Endometrium (tissue), 2 donors: ENCODE results near the gene GRIA3.

Experiments
- FAIRE-seq: peaks from 2 replicates; lab custom pipeline; 2012; peaks lifted over from hg19 to GRCh38; lab: Jason Lieb, UNC
- donor health status: control.
- donor health status: control.

The GRIA3 gene

DNA sequence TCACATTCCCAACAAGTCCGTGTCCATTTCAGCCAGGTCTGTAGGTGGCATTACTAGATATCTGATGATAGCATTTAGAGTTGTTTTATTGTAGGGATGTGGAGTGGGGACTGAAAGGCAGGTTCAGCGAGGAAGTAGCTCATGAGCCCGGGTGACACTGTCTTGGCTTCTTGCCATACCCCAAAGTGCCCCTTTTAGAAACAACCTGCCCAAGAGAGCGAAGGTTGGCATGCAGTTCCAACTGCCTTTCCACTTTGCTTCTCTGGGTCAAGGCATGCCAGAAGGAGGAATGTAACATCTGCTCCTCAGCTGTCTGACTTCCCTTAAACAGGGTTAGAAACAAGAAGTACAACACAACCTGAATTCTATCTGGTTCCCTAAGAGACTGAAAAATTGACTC, 9.0 kb downstream of the GRIA3 start:
- FAIRE-seq = no peak

GRCh38 chrX:123199338-123199737, 15.3 kb downstream of the GRIA3 start:
- FAIRE-seq = no peak

GRCh38 chrX:123201720-123202119, 17.6 kb downstream of the GRIA3 start:
- FAIRE-seq = no peak

GRCh38 chrX:123202523-123202922, 18.4 kb downstream of the GRIA3 start:
- FAIRE-seq = no peak

GRCh38 chrX:123203772-123204171, 19.7 kb downstream of the GRIA3 start:
- FAIRE-seq = no peak

DNA sequence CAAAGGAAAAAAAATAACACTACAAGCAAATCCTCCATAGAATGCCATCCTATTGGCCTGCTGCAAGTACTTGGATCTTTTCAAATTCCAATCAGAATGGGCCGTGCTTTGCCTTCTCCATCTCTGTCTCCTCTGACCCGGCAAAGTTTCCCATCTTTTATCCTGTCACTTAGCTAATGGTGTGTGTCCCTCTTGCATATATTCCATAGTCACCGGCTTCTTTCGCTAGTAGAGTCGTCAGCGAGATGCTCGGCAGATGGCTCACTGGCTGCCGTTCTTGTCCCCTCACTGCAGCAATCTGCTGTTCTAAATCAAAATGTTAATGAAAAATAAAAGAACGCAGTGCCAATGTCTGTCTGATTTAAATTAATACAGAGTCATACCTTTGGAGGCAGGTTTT, 22.1 kb downstream of the GRIA3 start:
- no peak for FAIRE-seq

DNA sequence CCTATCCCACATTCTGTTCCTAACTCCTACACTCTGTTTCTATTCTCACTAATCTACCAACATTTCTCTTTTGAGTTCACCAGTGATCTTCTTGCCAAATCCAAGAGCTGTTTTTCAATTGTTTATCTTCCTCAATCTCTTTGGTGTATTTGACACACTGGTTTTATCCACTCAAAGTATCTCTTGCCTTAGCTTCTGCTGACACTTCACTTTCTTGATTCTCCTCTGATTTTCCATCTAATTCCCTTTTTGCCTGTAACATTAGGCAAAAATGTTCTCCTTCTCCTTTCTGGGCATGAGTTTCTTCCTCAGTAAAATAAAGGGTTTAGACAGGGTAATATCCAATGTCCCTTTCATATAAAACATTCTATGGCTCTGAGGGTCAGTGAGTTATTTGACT, 26.2 kb downstream of the GRIA3 start:
- FAIRE-seq = no peak

DNA sequence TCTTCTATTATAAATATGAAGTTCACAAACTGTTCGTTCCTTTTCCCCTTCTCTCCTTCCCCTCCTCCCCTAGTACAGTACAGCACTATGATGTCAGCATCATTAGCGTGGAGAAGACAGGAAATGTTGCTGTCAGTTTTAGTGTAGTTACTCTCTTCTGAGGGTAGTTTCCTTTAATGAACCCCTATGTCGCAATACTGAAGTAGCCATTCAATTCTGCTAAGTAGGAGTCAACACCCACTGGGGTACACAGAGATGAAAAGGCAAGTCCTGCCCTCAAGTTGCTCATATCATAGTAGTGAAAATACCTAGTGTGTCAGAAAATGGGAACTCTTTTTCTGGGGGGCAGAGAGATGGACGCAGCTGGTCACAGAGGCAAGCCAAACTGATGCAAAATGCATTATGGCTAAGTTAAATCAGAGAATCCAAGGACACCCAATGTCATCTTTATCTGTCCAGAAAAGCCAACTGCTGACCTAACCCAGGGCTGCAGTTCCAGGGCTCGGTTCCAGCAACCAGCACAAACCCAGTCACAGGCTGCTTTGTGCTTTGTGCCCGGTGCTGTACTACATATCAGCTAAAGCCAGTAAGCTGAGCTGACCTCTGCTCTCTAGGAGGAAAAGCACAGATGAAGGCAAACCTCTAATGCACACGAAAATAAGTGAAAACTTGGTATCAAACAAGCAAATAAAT, 31.5 kb downstream of the GRIA3 start:
- no peak for FAIRE-seq

DNA sequence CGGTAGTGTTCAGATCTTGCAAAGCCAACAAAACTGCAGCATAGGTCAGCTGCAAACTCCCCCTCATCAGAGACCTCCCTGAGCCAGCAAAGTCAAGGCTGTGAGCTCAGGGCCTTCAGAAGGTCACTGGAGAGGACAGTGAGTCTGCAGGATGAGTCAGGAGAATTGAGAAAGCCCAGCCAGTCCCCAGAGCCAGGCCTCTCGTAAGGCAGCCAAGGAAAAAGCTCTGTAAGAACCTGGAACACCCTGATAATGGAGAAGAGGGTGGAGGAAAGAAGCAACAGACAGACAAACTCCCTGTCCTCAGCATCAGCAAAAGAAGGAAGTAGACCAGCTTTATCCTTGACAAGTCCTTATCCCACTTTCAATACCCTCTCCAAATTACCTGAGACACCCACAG, 33.0 kb downstream of the GRIA3 start:
- FAIRE-seq = no peak

- FAIRE-seq = no peak
Measured at GRCh38 chrX:123217728-123218127, 33.6 kb downstream of the GRIA3 start.

- no peak for FAIRE-seq
Measured at GRCh38 chrX:123219916-123220315, 35.8 kb downstream of the GRIA3 start.

- no peak for FAIRE-seq
Measured at GRCh38 chrX:123222920-123223319, 38.8 kb downstream of the GRIA3 start.

- FAIRE-seq = no peak
Measured at GRCh38 chrX:123223409-123223808, 39.3 kb downstream of the GRIA3 start.

DNA sequence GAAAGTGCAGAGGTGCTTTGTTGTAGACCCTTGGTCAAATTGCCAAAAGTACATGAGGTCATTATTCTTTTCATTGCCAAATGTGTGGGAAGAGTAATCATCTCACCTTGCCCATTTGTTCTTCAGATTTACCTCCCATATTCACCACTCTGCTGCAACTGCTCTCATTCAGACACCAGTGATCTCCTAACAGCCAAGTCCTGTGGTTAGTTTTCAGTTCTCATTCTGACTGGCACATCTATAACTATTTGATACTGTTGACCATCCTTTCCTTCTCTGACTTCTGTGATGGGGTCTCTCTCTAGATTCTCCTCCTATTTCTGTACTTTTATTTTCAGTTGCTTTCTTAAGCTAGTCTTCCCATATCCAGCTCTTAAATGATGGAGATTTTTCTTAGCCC, 39.8 kb downstream of the GRIA3 start:
- FAIRE-seq = no peak

- FAIRE-seq = no peak
Measured at GRCh38 chrX:123230798-123231197, 46.7 kb downstream of the GRIA3 start.

DNA sequence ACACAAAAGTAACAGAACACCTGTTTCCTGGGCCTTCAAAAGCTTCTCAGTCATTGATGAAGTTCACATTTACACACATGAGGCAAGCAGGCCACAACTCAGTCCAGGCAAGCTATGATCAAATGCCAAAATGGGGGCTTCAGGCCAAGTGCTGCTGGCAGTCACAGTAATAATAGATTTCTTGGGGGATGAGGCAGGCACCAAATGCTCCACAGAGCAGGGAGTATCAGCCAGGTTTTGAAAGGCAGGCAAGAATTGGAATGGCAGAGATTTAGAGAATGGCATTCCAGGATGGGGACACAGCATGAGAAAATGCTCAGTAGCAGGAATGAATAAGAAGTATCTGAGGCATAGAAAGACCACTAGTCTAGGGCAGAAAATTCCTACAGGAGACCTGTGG, 52.8 kb downstream of the GRIA3 start:
- no peak for FAIRE-seq

DNA sequence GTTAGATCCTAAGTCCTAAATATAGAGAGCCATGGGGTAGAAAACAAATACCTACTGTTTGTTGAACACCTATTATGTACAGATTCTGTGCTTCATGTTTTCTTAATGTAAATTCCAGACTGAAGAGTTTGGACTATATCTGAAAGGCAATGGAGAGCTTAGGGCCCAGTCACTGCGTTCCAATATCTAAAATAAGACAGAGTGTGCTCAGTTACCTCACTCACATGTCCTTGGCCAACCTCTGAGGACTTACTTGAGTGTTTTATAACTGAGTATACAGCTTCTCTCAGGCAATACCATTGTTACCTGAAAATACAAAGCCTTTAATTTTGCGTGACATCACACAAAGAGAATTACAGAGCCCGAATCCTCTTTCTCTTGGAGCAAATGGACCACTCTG, 53.2 kb downstream of the GRIA3 start:
- no peak for FAIRE-seq

- no peak for FAIRE-seq
Measured at GRCh38 chrX:123254457-123254856, 70.4 kb downstream of the GRIA3 start.

- FAIRE-seq = no peak
Measured at GRCh38 chrX:123256378-123256777, 72.3 kb downstream of the GRIA3 start.

DNA sequence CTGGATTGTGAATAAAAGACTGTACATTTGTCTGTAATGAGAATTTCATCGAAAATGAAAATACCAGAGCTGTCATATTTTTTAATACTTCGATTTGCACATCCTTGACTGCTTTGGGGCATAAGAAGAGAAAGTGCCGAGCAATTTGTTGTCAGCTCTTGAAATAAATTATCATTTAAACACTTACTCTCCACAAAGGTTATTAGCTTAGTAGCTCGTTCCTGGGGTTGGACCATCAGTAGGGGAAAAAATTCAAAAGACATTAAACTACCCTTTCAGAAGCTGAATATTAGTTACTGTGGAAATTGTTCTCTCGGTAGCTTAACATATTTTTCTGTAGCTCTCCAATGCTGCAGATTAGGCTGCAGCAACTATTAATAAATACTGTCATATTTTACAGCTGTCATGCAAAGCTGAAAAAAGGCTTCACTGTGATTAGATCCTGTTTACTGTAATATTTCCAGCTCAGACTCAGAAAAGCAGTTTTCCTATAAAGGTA, 76.9 kb downstream of the GRIA3 start:
- no peak for FAIRE-seq

- FAIRE-seq = no peak
Measured at GRCh38 chrX:123263270-123263669, 79.2 kb downstream of the GRIA3 start.

DNA sequence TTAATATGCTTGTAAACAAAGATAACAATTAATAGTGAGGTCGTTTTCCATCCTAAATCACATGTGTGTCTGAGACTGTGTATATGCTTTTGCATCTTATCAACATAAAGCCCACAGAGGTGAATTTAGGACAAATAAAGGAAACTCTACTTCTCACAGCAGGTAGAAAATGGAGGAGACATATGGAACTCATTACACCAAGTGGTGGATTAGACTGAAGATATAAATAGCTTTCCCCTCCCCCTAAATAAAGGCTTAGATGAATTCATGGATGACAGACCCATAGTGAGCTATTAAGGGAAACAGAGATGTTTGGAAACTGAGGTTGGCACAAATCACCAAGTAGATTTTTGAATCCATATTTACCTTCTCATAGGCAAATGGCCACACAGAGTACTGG, 79.7 kb downstream of the GRIA3 start:
- no peak for FAIRE-seq

GRCh38 chrX:123267220-123267619, 83.1 kb downstream of the GRIA3 start:
- FAIRE-seq = no peak

DNA sequence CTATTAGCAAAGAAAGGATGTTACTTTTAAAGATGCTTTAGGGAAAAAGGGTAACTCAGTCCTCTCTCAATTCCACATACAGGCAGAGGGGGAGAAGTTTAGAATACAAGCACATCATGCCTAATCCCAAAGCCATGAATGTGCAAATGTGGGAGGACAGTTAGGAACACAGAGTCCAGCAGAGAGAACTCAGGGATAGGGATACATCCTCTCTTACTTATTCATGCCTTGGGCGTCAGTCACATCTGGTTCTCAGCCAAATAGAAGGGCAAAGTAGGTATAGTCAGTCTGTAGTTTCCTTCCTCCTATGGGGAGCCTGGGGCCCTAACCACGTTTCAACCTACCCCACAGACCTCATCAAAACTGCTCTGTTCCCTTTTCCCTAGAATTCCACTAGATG, 87.8 kb downstream of the GRIA3 start:
- no peak for FAIRE-seq

DNA sequence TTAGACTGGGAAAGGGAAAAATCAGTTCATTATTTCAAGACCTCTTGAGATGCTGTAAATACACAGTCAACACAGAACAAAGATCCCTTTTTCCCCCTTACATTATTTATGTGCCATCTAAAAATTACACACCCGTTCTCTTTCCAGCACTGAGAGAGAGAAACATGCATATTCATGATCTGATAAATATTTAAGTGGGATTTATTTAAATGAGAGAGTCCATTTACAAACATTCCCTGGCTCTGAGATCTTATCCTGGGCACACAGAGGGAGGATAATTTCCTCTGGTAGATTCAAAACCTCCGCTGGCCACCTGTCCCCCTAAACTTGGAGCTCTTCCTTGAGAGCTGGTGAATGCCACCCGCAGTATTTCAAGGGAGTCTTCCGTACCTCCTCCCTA, 88.6 kb downstream of the GRIA3 start:
- FAIRE-seq = no peak
